Measurements from ENCODE around the gene DNAH6. TPM values are rescaled to one million over a fixed set of nuclear protein-coding genes. Genes with fewer than 3 reads are reported as not detected.

DNAH6 gene
- total RNA-seq, 1 experiment from 2014 or later, result 0.26 TPM

- Histone ChIP-seq H3K27me3 (ENCODE audit: insufficient read depth, low read length) (no peaks in the 10 kb centered on the region), H3K4me1 (ENCODE audit: insufficient read depth, low read length) (peaks cover 8% of the 10 kb centered on the region), H2BK5ac (ENCODE audit: insufficient read length, low read length) (no peak overlapping the region), H3K23ac (ENCODE audit: insufficient read length, low read depth, low read length) (no peak overlapping the region), H3K4ac (ENCODE audit: low read depth, low read length) (no peak overlapping the region), H3K14ac (ENCODE audit: insufficient read depth, low read length) (no peak overlapping the region), H3T11ph (ENCODE audit: low read length) (no peak overlapping the region), H3K18ac (ENCODE audit: insufficient read length, low read depth, low read length) (no peak overlapping the region), H3K9me3 (ENCODE audit: control insufficient read depth, low read depth, low read length) (no peaks in the 10 kb centered on the region), H2BK12ac (ENCODE audit: insufficient read length, low read depth, low read length) (no peak overlapping the region), H2AK5ac (ENCODE audit: insufficient read length, low read length) (no peak overlapping the region), H2BK120ac (ENCODE audit: low read depth, low read length, poor library complexity, severe bottlenecking) (no peak overlapping the region), H3K79me2 (ENCODE audit: insufficient read depth, low read length) (no peaks in the 10 kb centered on the region), H3K27ac (ENCODE audit: insufficient read length, low read depth, low read length) (no peak overlapping the region), H4K5ac (ENCODE audit: insufficient read length, low read depth, low read length) (no peak overlapping the region), H3K79me1 (ENCODE audit: insufficient read depth, low read depth, low read length, poor library complexity, severe bottlenecking) (no peaks in the 10 kb centered on the region), H4K20me1 (ENCODE audit: control insufficient read depth, insufficient read depth, insufficient read length) (no peaks in the 10 kb centered on the region), H2BK15ac (ENCODE audit: low read depth, low read length) (no peak overlapping the region), H3K23me2 (ENCODE audit: insufficient read length, low read depth, low read length, poor library complexity, severe bottlenecking) (no peaks in the 10 kb centered on the region), H3K4me2 (ENCODE audit: insufficient read depth, insufficient read length, low read length) (peak overlapping the region; percentile 2), H3K9ac (ENCODE audit: extremely low read depth, insufficient read length, low read length) (no peak overlapping the region), H2BK20ac (ENCODE audit: low read depth, low read length, poor library complexity, severe bottlenecking) (no peak overlapping the region), H4K8ac (replicated peaks; ENCODE audit: insufficient read length, low read depth, low read length) (no peak overlapping the region), H4K91ac (ENCODE audit: insufficient read length, low read depth, low read length) (no peak overlapping the region), H3K56ac (ENCODE audit: insufficient read length, low read depth, low read length) (no peak overlapping the region), H2AFZ (ENCODE audit: low read length) (no peak overlapping the region)
- WGBS (ENCODE audit: extremely low coverage, insufficient read length, low lambda C conversion rate), result no CpG with 5 or more reads among the region's 1 CpG
- DNase-seq, result no peak
- TF ChIP-seq, protein P1, sequence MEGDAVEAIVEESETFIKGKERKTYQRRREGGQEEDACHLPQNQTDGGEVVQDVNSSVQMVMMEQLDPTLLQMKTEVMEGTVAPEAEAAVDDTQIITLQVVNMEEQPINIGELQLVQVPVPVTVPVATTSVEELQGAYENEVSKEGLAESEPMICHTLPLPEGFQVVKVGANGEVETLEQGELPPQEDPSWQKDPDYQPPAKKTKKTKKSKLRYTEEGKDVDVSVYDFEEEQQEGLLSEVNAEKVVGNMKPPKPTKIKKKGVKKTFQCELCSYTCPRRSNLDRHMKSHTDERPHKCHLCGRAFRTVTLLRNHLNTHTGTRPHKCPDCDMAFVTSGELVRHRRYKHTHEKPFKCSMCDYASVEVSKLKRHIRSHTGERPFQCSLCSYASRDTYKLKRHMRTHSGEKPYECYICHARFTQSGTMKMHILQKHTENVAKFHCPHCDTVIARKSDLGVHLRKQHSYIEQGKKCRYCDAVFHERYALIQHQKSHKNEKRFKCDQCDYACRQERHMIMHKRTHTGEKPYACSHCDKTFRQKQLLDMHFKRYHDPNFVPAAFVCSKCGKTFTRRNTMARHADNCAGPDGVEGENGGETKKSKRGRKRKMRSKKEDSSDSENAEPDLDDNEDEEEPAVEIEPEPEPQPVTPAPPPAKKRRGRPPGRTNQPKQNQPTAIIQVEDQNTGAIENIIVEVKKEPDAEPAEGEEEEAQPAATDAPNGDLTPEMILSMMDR (conservative IDR thresholded peaks at IDR 0.05), result no peak
- H3K27ac Mint-ChIP-seq, result peak overlapping the region in 2 of 3 experiments; percentile 72 to 92; a peak in 4 of 7 replicates
- H3K4me1 Mint-ChIP-seq, result peaks cover 23 to 28% of the 10 kb centered on the region in 2 experiments
- H3K36me3 Mint-ChIP-seq (ENCODE audit: insufficient read depth in 1 of 3, low read depth in 3 of 3), result peaks cover 0 to 5% (median 4%) of the 10 kb centered on the region in 3 experiments; a peak in 1 of 7 replicates
- peaks cover 3 to 5% of the 10 kb centered on the region in 2 experiments; a peak in 4 of 5 replicates for H3K9me3 Mint-ChIP-seq
- H3K4me3 Mint-ChIP-seq, result peak overlapping the region in 1 of 2 experiments; percentile 8; a peak in 1 of 5 replicates
- H3K27me3 Mint-ChIP-seq (ENCODE audit: low read depth), result peaks cover 1% of the 10 kb centered on the region; the same call in 1 of the 2 replicates
Observed at GRCh38 chr2:84800194-84800805, 284.0 kb downstream of the DNAH6 start.
